ACHN (cell line): ENCODE measurements around the gene ACVR2A.
A peak's percentile ranks its signal among the peaks of the same experiment; 100 is the strongest.

Experiments
- DNase-seq: peaks from one replicate; pipeline ENCODE4 v3.0.0-alpha.2; 2015
- in situ Hi-C: cut with HindIII; loops from 2 replicates; pipeline ENCODE4 v1.10.0; 2017; ENCODE audit warnings: low sequenced_read_pairs, low pct_ligation_motif_present, low pct_unique_long_range_greater_than_20kb

ACVR2A gene

DNA sequence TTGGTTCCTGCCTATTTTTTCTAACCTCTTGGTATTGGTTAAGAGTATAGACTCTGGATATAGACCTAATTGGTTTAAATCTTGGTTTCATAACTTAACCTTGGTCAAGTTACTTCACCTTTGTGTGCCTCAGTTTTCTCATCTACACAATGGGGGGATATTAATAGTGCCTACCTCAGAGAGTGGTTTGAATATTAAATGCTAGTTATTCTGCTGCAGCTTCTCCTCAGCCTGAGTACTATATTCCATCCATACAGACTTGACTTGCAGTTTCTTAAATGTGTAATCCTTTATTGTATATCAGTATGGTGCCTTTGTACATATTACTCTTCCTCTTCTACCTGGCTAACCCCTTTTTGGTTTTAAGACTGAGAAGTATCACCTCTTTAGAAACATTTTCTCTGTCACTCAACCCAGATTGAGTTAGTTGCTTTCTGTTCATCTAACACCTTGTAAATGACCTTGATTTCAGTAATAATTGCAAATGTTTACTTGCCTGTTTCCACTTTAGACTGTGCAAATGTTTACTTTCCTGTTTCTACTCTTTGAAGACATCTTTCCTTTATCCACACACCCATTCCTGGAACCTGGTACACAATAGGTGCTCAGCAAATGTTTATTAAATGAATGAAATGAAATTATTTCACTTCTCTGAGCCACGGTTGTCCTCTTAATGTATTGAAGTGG lies 6.6 kb downstream of the ACVR2A start:
- in situ Hi-C loops: no loop called here
- DNase-seq: no peak

DNA sequence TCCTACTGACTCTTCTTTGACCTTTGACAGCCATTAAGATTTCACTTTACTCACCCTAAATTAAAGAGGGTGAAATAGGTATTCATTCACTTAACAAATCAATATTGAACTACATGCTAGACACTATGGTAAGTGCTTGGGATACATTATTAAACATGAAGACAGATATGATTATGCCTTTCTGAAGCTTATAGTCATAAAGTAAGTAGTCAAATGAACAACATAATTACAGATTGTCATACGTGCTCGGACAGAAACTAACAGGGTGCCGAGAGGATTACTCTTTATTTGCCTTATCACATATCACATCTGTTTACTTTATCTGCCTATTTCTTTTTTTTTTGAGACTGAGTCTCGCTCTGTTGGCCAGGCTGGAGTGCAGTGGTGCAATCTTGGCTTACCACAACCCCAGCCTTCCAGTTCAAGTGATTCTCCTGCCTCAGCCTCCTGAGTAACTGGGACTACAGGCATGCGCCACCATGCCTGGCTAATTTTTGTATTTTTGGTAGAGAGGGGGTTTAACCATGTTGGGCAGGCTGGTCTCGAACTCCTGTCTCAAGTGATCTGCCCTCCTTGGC lies 9.8 kb downstream of the ACVR2A start:
- DNase-seq: no peak
- in situ Hi-C loops: no loop called here

DNA sequence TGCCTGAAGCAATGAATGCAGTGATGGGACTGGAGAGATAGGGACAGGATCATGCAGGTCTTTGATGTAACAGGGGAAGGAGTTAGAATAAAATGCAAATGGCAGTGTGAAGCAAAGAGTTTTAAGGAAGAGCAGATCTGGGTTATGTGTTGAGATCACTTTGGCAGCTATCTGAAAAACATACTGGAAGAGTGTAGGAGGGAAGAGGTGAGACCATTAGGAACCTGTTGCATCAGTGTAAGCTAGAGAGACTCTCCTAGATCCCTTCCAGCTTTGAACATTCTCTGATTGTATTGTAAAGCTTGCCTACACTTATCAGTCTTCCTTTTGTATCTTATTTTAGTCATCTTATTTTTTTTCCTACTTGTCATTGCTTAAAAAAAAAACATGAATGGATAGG lies 10.5 kb downstream of the ACVR2A start:
- in situ Hi-C loops: no loop called here
- DNase-seq: no peak

DNA sequence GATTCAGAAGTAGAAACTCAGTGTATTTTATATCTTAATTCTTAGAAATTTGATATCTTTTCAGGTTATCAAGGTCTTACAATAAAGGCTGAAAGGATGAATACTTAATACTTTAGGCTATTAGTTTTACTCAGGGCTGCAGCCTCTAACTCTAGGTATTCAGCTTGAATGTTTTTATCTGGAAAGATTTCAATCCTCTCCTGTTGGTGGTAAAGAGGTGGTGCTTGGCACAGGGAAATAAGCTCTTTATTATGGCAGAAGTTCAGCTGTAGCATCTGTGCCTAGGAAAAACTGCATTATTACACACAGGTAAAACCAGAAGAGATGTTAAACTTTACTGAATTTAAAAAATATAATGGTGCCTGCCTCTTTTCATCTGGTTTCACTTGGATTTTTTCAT lies 11.1 kb downstream of the ACVR2A start:
- in situ Hi-C loops: no loop called here
- DNase-seq: no peak

DNA sequence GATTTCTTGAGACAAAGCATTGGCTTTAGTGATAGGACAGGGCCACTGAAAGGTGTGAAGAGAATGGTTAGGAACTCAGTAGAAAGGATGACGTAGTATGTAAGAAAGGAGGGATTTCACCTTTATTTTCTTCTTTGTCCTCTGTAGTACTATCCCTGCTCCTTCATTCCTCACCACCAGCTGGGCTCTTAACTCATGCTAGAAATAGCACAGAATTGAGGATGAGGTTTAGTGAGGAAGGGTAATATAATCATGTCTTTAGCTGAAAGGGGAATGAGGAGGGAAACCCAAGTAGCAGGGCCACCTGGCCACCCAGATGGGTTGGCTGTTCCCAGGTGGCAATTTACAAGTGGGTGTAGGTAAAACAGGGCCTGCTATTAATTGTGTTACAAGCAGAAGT lies 15.2 kb downstream of the ACVR2A start:
- in situ Hi-C loops: no loop called here

DNA sequence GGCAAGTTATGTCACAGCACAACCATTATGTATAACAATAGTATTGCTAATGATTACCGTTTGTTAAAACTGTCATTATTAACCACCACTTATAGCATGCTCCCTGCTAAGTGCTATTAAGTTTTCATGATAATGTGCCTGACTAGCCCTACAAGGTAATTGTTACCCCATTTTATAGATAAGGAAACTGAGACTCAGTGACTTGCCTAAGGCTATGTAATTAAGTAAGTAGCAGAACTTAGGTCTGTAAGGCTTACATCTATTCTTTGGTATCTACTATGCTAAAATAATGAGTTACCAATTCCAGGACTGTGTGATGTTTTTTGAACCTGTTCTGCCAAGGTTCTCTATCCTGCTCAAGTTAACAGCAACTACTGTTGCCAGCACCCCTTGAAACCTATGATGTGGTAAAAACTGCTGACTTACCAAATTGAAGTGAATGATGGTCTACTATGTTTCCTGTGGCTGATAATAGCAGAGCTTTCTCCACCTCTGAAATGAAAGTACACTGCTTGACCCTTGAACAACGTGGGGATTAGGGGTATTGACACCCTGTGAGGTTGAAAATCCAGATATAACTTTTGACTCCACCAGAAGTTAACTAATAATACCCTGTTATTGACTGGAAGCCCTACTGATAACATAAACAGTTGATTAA lies 18.2 kb downstream of the ACVR2A start:
- in situ Hi-C loops: no loop called here
- DNase-seq: no peak

More for the DNA sequence above, 15.2 kb downstream of the ACVR2A start:
- DNase-seq: no peak

DNA sequence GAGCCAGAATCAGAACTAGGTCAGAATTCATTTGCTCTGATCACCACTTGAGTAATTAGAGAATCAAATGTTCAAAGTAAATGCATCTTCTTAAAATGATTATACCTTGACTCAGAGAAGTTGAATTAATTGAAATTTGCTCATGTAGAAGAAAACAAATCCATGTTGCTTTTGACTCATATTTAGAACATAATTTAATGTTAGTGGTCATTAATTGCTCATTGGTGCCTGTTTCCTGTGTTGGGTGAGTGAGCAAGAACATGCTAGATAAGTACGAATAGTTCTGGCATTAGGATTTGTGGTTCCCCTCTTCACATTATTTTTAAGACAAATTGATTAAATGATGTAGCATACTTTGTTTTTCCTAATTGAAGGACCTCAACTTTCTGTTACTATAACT lies 19.0 kb downstream of the ACVR2A start:
- DNase-seq: no peak
- in situ Hi-C loops: no loop called here

DNA sequence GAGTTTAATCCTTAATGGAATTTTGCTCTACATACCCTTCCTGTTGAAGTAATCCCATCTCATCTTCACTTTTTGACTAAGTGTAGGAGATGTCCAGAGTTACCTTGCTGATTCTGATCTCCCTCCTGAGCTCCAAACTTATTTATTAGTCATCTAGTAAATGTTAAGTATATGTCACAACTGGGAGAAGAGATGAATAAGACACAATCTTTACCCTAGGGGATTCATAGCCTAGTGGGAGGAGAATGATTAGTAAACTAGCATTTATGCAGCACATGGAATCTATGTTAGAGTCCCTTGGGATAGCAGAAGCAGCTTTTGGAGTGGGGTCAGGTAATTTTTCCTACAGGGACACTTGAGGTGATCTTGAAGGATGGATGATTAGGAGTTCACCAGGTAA lies 20.7 kb downstream of the ACVR2A start:
- in situ Hi-C loops: no loop called here
- DNase-seq: no peak

DNA sequence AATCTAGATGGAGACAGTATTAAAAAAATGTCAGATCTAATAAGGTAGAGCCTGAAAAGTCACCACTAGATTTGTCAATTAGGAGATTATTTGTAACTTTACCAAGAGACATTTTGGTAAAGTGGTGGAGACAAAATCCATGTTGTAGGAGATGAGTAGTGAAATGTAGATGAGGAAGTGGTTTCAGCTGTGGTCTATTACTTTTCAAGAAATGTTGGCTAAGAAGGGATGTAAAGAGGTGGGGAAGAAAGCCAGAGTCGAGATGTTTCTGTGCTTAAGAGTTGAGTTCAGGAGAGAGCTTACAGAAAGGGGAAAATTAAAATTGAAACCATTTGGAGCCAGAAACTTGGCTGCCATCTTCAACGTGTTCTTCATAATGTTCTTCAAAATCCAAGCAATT lies 22.2 kb downstream of the ACVR2A start:
- in situ Hi-C loops: no loop called here
- DNase-seq: no peak

DNA sequence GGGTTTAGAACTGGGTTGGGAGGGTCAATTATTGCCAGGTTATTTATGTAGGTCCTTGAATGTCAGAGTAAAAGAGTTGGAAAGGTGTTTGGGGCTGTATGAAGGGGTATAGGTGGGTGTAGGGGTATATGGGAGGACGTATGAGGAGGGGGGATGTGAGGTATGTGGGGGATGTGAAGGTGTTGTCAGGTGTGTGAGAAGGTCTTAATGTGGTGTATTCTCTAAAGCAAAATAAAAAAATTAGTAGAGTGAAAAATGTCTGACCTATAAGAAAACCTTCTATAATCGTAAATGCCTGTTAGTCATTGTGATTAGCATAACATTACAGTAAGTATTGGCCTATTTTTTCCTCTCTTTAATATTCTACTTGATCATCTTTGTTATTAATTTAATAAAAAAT lies 25.1 kb downstream of the ACVR2A start:
- no peak for DNase-seq
- in situ Hi-C loops: no loop called here

DNA sequence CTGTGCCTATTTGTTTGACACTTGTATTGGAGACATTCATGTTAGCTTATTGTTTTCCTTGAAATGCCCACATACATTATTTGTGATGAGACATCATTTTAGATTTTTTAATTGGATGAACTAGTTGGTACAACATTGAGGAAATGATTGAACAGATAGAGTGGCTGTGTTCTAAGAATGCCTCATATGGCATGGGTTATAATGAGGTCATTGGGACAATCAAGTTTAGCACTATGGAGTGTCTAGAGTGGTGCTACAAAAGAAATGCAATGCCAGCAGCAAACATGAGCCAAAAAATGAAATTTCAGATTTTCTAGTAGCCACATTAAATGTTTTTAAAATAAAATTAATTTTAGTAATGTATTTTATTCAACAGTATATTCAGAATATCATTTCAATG lies 28.1 kb downstream of the ACVR2A start:
- in situ Hi-C loops: no loop called here
- DNase-seq: no peak

DNA sequence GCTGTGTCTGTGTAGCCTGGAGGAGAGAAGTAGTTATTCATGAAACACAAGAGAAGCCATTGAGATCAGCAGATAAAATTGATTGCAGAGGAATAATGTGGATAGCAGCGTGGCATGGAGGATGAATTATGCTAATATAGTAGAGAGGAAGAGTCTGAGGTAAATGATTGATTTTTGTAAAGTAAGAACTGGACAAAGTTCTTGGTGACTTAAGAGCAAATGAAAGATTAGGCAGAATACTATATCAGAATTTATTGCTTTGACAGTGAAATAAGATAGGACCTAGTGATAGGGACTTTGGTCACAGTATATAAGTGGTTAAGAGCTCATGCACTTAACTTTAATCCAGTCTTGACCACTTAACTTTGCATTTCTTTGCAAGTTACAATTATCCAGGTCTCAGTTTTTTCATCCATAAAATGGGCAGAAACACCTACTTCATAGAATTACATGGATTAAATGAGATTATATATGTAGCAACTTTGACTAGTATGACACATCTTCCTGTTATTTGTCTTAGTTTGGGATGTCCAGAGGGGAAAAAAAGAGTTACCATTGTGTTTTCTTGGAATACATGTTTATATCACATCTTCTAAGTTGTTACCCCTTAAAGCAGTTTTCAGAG lies 29.1 kb downstream of the ACVR2A start:
- in situ Hi-C loops: no loop called here
- DNase-seq: no peak

DNA sequence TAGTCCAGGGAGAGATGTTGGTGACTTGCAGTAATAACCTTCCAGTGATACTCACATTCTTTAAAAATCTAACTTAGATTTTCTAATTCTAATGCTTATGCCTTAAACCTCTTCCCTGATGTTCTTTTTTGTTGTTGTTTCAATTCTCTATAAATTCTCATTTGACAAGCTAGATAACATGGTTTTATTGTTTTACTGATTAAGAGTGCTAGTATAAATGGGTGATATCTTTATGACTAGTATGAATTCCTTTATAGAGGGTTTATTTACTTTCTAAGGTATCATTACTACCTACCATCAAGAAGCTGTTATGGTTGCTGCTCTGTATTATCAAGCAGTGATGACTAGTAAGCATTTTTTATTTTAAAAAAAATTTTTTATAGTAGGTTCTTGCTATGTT lies 35.0 kb downstream of the ACVR2A start:
- in situ Hi-C loops: no loop called here
- no peak for DNase-seq

DNA sequence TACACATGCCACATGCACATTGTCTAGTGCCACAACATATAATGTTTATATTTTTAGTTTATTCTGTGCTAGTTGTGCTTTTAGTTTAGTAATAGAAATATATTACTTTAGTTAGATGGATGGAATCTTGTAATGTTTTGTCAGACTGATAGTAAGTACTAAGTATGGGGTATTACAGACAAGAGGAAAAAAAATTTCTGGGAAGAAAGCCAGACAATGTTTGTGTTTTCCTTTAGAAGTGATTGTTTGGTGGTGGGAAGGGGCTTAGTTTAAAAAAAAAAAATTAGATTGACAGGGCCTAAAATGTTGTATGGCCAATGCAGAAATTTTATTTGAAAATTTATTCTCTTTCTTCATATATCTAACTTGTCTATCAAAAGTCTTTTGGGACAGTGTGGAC lies 37.8 kb downstream of the ACVR2A start:
- no peak for DNase-seq
- in situ Hi-C loops: no loop called here

DNA sequence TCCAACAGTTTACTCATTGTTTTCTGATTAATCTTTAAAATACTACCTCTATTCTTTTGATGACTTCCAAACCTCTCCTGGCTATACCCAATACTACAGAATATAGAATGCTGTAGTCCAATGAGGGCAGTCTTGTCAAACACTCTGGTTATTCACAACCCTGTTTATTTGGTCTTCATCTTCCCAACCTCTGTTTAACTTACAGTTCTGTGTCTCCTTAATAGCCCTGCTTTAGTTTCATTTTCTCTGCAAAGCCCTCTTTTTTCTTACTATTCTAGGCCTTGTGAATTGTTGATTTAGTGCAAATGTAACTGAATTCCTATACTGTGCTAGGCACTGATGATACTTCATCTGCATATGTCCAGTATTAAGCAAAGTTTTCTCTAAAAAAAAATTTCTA lies 40.0 kb downstream of the ACVR2A start:
- DNase-seq: peak; percentile 21
- in situ Hi-C loops: no loop called here

DNA sequence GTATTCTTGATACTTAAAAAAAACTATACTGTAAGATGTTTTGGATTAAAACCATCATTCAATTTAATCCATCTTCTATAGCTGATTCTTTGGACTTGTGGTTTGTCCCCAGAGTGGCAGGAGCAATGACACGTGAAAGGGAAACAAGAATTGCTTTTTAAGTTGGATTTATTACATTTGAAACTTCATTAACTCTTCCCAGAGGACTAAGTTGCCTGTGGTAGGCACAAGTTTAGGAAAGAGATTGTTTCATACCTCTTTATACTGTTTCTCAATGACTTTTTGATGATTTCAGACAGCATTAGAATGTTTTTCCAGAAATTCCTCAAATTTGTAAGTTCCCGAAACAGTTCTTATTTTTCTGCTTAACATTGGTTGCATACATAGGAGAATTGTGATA lies 41.3 kb downstream of the ACVR2A start:
- in situ Hi-C loops: no loop called here
- no peak for DNase-seq

DNA sequence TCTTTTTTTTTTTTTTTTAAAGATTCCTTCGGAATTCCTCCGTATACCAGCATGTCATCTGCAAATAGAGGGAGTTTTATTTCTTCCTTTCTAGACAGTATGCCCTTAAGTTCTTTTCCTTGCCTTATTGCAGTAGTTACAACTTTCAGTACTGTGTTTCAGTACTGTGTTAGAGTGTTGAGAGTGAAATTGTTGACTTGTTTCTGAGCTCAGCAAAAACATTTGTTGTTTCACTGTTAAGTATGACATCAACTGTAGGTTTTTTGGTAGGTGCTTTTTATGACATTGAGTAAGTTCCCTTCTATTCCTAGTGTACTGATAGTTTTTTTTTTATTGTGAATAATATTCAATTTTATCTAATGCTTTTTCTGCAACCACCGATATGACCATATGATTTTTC lies 43.9 kb downstream of the ACVR2A start:
- in situ Hi-C loops: no loop called here
- no peak for DNase-seq

DNA sequence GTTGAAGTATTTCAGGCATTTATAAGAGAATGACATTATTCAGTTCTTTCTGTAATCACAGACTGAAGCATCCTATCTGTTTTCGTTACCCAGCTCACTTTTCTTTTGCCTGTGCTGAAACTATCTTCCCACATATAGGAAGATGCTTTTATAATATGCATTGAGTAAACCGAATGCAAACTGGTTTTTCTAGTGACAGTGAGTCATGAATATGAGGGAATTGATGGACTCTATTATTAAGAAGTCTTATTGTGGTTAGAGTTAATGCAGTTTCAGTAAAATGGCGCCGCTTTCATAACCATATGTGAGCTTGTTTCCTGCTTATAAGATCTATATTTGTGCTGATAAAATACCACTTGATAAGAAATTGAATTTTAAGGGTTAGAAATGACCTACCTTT lies 59.2 kb downstream of the ACVR2A start:
- in situ Hi-C loops: no loop called here
- no peak for DNase-seq

DNA sequence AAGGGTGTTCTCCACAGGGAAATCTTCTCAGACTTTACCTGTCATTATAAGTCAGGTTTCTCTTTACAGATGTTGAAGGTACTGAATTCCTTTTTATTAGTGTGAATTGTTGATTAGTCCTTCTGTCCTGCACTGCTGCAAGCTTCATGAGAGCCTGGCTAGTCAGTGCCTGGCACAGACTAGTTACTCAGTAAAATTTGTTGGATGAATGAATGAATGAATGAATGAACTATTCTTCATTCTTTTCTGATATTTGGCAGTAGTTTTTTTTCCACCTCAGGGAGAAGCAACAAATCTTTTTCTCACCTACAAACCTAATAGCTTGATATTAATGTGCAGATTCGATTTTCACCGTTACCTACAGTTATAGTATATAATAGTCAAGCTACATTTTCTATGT lies 64.3 kb downstream of the ACVR2A start:
- DNase-seq: no peak
- in situ Hi-C loops: no loop called here

DNA sequence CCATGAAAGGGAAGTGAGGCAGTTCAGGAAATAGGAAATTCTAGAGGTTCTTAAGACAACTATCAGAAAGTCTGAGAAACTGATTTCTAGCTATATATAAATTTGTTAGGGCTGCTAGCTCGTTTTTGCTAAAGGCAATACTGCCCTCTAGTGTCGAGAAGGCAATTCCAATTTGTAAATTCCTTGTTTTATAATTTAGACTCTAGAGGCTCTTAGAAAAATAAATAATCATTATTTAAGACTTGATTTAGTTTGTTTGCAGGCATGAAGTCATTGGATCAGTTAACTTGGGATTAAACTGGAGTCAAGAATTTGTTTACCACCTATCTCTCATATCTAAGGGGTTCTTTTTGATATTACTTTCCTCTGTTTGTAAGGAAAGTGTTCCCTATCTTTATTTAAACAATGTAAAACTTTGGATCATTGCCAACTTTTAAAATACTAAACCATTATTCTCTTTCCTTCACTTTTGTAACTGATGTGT lies 66.2 kb downstream of the ACVR2A start:
- in situ Hi-C loops: no loop called here
- DNase-seq: peak; percentile 64
